ENCODE measurements around the gene ATG4A. TPM values are rescaled to one million over a fixed set of nuclear protein-coding genes. Genes with fewer than 3 reads are reported as not detected.

ATG4A gene
- total and polyA plus RNA-seq, 9 of the 15 experiments (the other 6 are each of a cell fraction or from before 2014, with no cell fraction given) = 7.3 to 24.5 (median 16.6) TPM

- no peak for TF ChIP-seq MGA (IDR thresholded peaks at IDR 0.05)
- no peak for TF ChIP-seq SIN3A (IDR thresholded peaks at IDR 0.05; ENCODE audit: borderline replicate concordance in 2 of 2, control insufficient read depth in 1 of 2, low read depth in 2 of 2, low read length in 2 of 2)
- no peak for TF ChIP-seq PTTG1 (tag; IDR thresholded peaks at IDR 0.05; ENCODE audit: low read depth)
- TF ChIP-seq THRA (IDR thresholded peaks at IDR 0.05) = no peak
- no peak for TF ChIP-seq JUNB (CRISPR knock-in tag; conservative IDR thresholded peaks at IDR 0.05)
- no peak for TF ChIP-seq OTX1 (CRISPR knock-in tag; IDR thresholded peaks at IDR 0.05)
- no peak for TF ChIP-seq HDAC3 (IDR thresholded peaks at IDR 0.05; ENCODE audit: borderline replicate concordance, partially characterized antibody)
- no peak for TF ChIP-seq EGR1 (conservative IDR thresholded peaks at IDR 0.05)
Observed at GRCh38 chrX:108072746-108073145, 18.8 kb upstream of the ATG4A start (continued).

Measured in K562 (cell line).